Central memory CD8-positive, alpha-beta T cell (primary cell): ENCODE results near the gene ATP6V0E2.
A peak's percentile ranks its signal among the peaks of the same experiment; 100 is the strongest.

ENCODE experiments used
- ATAC-seq: fragments of 150-1000 bp; cut with Tn5 transposase; replicated peaks from 2 replicates; pipeline ENCODE4 v1.10.0; 2022; ENCODE audit warnings: mild to moderate bottlenecking, moderate FRiP score, moderate number of reproducible peaks; ENCODE audit not compliant: poor library complexity, severe bottlenecking; ENCODE audit errors: extremely low read depth
- DNase-seq, 2 donors: peaks; one replicate each; pipeline ENCODE4 v3.0.0; 2021; ENCODE audit warnings: low spot score in 2 of 2
- H3K27ac Mint-ChIP-seq: one replicate; pipeline ENCODE4 v1.8.0; 2022; ENCODE audit warnings: low read depth, mild to moderate bottlenecking, moderate library complexity, mixed read lengths
- H3K27me3 Mint-ChIP-seq: one replicate; pipeline ENCODE4 v1.8.0; 2022; ENCODE audit warnings: mixed read lengths
- H3K36me3 Mint-ChIP-seq: one replicate; pipeline ENCODE4 v1.8.0; 2022; ENCODE audit warnings: mild to moderate bottlenecking, moderate library complexity, mixed read lengths; ENCODE audit not compliant: insufficient read depth
- H3K4me1 Mint-ChIP-seq: one replicate; pipeline ENCODE4 v1.8.0; 2022; ENCODE audit warnings: mixed read lengths
- H3K4me3 Mint-ChIP-seq: one replicate; pipeline ENCODE4 v1.8.0; 2022; ENCODE audit warnings: mild to moderate bottlenecking, moderate library complexity, mixed read lengths
- H3K9me3 Mint-ChIP-seq: one replicate; pipeline ENCODE4 v1.8.0; 2022; ENCODE audit warnings: mixed read lengths

The ATP6V0E2 gene

GRCh38 chr7:149869291-149869650 lies 4.5 kb upstream of the ATP6V0E2 start:
- Mint-ChIP-seq H3K27me3 (no peaks in the 10 kb centered on the region), H3K9me3 (no peaks in the 10 kb centered on the region), H3K4me1 (peaks cover 81% of the 10 kb centered on the region), H3K36me3 (peaks cover 11% of the 10 kb centered on the region), H3K4me3 (peak overlapping the region; percentile 69), H3K27ac (peak overlapping the region; percentile 76)
- DNase-seq = no peak
- no peak for ATAC-seq

- Mint-ChIP-seq H3K36me3 (peaks cover 11% of the 10 kb centered on the region), H3K4me3 (peak overlapping the region; percentile 69), H3K9me3 (no peaks in the 10 kb centered on the region), H3K4me1 (peaks cover 83% of the 10 kb centered on the region), H3K27me3 (no peaks in the 10 kb centered on the region), H3K27ac (peak overlapping the region; percentile 76)
- DNase-seq (peak in 1 of 2 donors; percentile 57), ATAC-seq (peak; percentile 65)
Observed at GRCh38 chr7:149869867-149870266, 3.9 kb upstream of the ATP6V0E2 start.

DNA sequence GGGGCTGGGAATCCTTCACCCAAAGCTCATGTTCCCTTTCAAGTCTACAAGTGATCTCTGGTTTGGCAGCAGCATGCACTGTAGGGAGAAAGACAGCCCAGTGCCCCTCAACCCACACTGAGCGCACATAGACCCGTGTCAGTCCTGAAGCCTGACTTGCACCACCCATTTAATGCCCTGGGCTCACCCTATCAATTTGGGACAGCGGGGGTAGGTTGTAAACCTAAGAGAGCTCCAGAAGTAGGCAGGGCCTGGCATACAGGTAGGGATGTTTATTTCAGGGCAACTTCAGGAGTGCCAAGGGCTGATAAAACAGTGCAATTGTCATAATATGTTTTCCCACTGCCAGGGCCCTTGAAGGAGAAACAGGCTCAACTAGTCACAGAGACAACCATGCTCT lies 3.5 kb upstream of the ATP6V0E2 start:
- H3K9me3 Mint-ChIP-seq = no peaks in the 10 kb centered on the region
- peaks cover 15% of the 10 kb centered on the region for H3K36me3 Mint-ChIP-seq
- no peak for ATAC-seq
- no peaks in the 10 kb centered on the region for H3K27me3 Mint-ChIP-seq
- H3K4me1 Mint-ChIP-seq = peaks cover 84% of the 10 kb centered on the region
- H3K27ac Mint-ChIP-seq = peak overlapping the region; percentile 76
- no peak for DNase-seq
- peak overlapping the region; percentile 69 for H3K4me3 Mint-ChIP-seq

DNA sequence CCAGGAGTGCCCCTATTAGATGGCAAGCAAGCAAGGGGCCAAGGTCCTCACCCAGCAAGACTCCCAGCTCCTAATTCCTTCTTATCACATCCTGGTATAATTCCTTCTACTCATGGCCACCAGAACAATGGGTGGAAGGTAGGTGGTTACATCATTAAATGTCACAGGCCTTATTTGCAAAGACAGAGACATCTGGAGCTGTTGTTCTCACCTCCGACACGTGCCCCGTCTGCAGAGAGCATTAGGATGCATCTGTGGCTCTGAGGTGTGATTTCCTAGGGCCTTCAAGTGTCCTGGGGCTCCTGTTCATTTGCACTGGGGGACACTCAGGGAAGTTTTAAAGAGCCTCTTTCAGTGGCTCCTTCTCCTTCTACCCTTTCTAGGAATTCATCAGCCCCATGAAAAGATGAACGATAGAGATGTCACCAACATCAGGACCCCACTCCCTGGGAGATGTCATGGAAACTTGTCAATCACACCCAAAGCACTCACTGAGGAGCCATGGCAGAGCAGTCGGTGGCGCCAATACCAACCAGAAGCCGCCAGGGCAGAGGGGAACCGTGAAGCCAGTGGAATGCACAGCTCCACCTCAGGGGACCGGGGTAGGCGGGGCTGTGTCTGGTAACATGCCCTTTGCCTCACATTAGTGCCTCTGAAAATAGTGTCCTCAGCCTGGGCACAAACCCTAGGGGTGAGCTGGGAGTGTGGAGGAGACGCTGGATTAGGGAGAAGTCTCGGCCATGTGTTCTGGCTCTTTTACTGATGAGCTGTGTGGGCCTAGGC lies 2.9 kb upstream of the ATP6V0E2 start:
- Mint-ChIP-seq H3K27ac (peak overlapping the region; percentile 80), H3K9me3 (no peaks in the 10 kb centered on the region), H3K27me3 (no peaks in the 10 kb centered on the region), H3K36me3 (peaks cover 19% of the 10 kb centered on the region), H3K4me1 (peaks cover 84% of the 10 kb centered on the region), H3K4me3 (peak overlapping the region; percentile 69)
- ATAC-seq (peak; percentile 37), DNase-seq (peak in 1 of 2 donors; percentile 42)

GRCh38 chr7:149871576-149871975 lies 2.2 kb upstream of the ATP6V0E2 start:
- H3K9me3 Mint-ChIP-seq = no peaks in the 10 kb centered on the region
- peak overlapping the region; percentile 69 for H3K4me3 Mint-ChIP-seq
- DNase-seq = no peak
- peaks cover 21% of the 10 kb centered on the region for H3K36me3 Mint-ChIP-seq
- no peak for ATAC-seq
- H3K27ac Mint-ChIP-seq = peak overlapping the region; percentile 80
- H3K27me3 Mint-ChIP-seq = no peaks in the 10 kb centered on the region
- peaks cover 80% of the 10 kb centered on the region for H3K4me1 Mint-ChIP-seq

DNA sequence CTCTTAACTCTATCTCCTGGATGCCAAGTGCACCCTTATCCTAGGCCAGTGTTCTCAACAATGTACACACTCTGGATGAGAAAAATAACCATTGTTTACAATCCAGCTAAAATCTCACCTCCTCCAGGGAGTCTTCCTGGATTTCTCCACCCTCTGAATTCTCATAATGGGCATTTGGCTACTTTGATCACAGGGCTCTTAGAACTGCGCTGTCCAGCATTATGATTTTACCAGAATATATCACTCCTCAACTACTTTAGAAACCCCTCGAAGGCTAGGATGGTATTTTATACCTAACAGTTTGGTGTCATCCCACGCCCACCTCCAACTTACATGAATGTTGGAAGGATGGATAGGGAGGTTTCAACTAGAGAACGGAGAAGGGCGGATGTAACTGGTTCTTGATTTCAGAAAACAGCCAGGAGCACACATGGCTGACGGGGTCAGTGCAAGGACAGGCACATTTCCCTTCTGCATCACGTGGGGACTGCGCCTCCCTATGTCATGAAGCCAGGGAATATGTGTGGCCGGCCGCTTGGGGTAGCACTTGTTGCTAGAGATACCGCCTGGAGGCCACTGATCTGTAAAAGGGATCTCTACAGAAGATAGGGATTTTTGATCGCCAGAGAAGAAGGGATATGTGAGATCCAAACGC lies 1.2 kb upstream of the ATP6V0E2 start:
- H3K27ac Mint-ChIP-seq = peak overlapping the region; percentile 84
- no peak for DNase-seq
- H3K4me1 Mint-ChIP-seq = peaks cover 72% of the 10 kb centered on the region
- H3K9me3 Mint-ChIP-seq = no peaks in the 10 kb centered on the region
- peak overlapping the region; percentile 86 for H3K4me3 Mint-ChIP-seq
- no peaks in the 10 kb centered on the region for H3K27me3 Mint-ChIP-seq
- no peak for ATAC-seq
- H3K36me3 Mint-ChIP-seq = peaks cover 23% of the 10 kb centered on the region

DNA sequence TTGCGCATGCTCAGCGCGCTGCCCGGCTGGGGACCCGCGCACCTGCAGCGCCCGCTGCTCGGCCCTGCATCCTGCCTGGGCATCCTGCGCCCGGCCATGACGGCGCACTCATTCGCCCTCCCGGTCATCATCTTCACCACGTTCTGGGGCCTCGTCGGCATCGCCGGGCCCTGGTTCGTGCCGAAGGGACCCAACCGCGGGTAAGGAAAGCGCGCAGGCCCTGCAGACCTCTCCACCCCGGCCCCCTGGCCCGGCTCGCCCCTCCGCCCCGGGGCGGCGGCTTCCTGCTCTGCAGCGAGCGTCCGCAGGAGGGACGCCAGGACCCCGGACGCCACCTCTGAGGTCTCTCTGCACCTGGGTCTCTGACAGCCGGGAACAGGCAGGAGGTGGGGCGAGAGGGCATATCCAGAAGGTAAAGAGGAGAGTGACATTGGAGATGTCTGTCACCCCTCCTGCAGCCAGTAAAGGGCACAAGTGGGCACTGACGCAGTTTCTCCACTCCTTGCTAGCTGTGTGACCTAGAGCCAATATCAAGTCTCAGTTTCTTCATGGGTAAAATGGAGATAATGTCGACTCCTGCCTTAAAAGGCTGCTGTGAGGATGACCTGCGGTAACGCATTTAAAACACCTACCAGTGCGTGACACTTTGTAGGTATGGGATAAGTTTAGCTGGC lies 338 bp downstream of the ATP6V0E2 start:
- Mint-ChIP-seq H3K4me1 (peaks cover 62% of the 10 kb centered on the region), H3K4me3 (peak overlapping the region; percentile 86)
- ATAC-seq = peak; percentile 4

GRCh38 chr7:149874644-149875028 lies 867 bp downstream of the ATP6V0E2 start:
- no peaks in the 10 kb centered on the region for H3K9me3 Mint-ChIP-seq
- H3K4me3 Mint-ChIP-seq = peak overlapping the region; percentile 86
- peaks cover 33% of the 10 kb centered on the region for H3K36me3 Mint-ChIP-seq
- no peaks in the 10 kb centered on the region for H3K27me3 Mint-ChIP-seq
- ATAC-seq (no peak), DNase-seq (no peak)
- H3K4me1 Mint-ChIP-seq = peaks cover 57% of the 10 kb centered on the region
- no peak overlapping the region for H3K27ac Mint-ChIP-seq

More for the DNA sequence above, 338 bp downstream of the ATP6V0E2 start:
- Mint-ChIP-seq H3K27me3 (no peaks in the 10 kb centered on the region), H3K27ac (peak overlapping the region; percentile 84), H3K36me3 (peaks cover 30% of the 10 kb centered on the region), H3K9me3 (no peaks in the 10 kb centered on the region)
- no peak for DNase-seq

GRCh38 chr7:149875396-149875795 lies 1.6 kb downstream of the ATP6V0E2 start:
- peaks cover 32% of the 10 kb centered on the region for H3K36me3 Mint-ChIP-seq
- H3K27ac Mint-ChIP-seq = no peak overlapping the region
- ATAC-seq = no peak
- H3K9me3 Mint-ChIP-seq = no peaks in the 10 kb centered on the region
- DNase-seq = no peak
- no peaks in the 10 kb centered on the region for H3K27me3 Mint-ChIP-seq
- peaks cover 49% of the 10 kb centered on the region for H3K4me1 Mint-ChIP-seq
- H3K4me3 Mint-ChIP-seq = peak overlapping the region; percentile 86

DNA sequence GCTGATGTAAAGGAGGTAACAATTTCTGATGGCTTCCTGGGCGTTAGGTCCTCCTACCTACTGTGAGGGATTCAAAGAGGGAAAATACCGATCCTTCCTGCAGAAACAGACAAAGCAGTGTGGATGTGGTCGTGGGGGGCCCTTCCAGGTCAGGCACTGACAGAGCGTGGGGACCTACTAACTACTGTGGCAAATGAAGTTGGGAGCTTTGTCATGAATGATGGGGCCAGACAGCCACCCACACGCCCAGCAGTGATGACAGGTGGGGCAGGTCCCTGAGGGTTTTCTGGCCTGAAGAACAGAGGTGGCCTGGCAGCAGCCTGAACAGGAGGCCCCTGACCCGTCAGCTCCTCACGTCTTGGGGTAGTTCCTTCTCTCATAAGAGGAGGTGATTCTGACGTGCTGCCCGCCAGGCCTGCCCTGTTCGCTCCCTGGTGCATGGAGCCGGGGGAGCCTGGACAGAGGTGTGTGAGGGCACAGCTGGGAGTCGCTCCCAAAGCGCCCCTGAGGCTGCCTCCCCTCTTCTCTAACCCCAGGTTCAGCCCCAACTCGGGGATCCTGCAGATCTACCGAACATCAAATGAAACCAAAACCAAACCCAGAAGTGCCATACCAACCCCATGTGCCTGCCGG lies 4.2 kb downstream of the ATP6V0E2 start:
- H3K9me3 Mint-ChIP-seq = no peaks in the 10 kb centered on the region
- no peak overlapping the region for H3K4me3 Mint-ChIP-seq
- no peaks in the 10 kb centered on the region for H3K27me3 Mint-ChIP-seq
- ATAC-seq = no peak
- H3K27ac Mint-ChIP-seq = no peak overlapping the region
- H3K4me1 Mint-ChIP-seq = peaks cover 38% of the 10 kb centered on the region
- DNase-seq = no peak
- peaks cover 28% of the 10 kb centered on the region for H3K36me3 Mint-ChIP-seq

DNA sequence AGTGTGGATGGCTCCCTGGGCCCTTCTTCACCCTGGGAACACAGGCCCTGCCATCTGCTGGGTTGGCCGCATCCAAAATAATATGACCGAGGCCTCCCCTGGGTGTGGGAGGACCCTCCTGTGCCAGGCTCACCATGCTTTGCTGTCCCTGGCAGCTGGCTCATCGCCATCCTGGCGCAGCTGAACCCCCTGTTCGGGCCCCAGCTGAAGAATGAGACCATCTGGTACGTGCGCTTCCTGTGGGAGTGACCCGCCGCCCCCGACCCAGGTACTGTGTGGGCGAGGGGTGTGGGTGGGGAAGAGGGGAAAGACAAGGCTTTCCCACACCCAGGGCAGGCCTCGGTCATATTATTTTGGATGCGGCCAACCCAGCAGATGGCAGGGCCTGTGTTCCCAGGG lies 4.8 kb downstream of the ATP6V0E2 start:
- H3K27ac Mint-ChIP-seq = no peak overlapping the region

GRCh38 chr7:149879271-149879743 lies 5.5 kb downstream of the ATP6V0E2 start:
- Mint-ChIP-seq H3K4me3 (no peak overlapping the region), H3K36me3 (peaks cover 25% of the 10 kb centered on the region), H3K9me3 (no peaks in the 10 kb centered on the region), H3K4me1 (peaks cover 42% of the 10 kb centered on the region), H3K27ac (no peak overlapping the region), H3K27me3 (no peaks in the 10 kb centered on the region)
- ATAC-seq (no peak), DNase-seq (no peak)

More for the DNA sequence above, 4.8 kb downstream of the ATP6V0E2 start:
- no peak for DNase-seq
- Mint-ChIP-seq H3K4me3 (no peak overlapping the region), H3K9me3 (no peaks in the 10 kb centered on the region), H3K36me3 (peaks cover 28% of the 10 kb centered on the region), H3K4me1 (peaks cover 42% of the 10 kb centered on the region), H3K27me3 (no peaks in the 10 kb centered on the region)
- no peak for ATAC-seq
